GM20000 (cell line): ENCODE data around the gene RNF151.
"Not testable (repeated sequence)": the region's sequence is repeated elsewhere in the genome, so short reads cannot be mapped to it uniquely, and the experiment has no call there.

Source experiments
- DNase-seq: peaks from one replicate; pipeline ENCODE4 v3.0.0; 2012; ENCODE audit warnings: low spot score
- CTCF ChIP-seq: IDR thresholded peaks from 2 replicates; pipeline ENCODE4 v1.5.1; 2012; ENCODE audit warnings: mild to moderate bottlenecking, control low read depth; ENCODE audit errors: extremely low read depth, missing control alignments

Gene RNF151

DNA sequence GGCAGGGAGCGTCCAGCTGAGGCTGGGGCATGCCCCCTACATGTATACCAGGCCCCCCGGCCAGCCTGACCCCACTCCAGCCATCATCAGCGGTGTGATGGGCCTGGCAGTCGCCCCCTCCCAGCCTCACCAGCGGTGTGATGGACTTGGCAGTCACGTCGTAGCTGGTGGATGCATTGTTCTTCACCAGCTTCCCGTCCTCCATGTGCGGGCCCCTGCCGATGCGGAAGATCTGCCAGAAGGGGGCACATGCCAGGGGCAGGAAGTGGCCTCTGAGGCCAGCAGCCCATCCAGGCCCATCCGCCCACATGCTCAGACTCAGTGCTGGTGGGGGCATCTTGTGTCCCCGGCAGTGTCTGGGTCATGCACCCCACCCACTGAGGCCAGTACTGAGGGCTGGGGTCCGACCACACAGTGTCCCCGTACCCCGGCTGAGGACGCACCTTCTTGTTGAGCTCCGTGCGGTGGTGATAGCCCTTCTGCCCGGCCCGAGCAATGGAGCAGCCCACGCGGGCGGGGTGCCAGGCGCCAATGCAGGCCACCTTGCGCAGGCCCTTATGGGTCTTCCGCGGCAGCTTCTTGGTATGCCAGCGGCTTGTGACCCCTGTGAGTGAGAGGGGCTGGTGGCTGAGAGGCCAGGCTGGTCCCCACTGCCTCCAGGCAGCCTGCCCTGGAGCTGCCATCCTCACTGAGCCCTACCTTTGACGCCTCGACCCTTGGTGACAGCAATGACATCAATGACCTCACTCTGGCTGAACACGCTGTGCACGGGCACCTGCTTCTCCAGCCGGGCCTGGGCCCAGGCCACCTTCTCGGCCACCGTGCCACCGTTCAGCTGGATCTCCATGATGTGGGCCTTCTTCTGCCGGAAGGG lies 19.9 kb upstream of the RNF151 start:
- TF ChIP-seq CTCF = no peak
- DNase-seq = no peak

DNA sequence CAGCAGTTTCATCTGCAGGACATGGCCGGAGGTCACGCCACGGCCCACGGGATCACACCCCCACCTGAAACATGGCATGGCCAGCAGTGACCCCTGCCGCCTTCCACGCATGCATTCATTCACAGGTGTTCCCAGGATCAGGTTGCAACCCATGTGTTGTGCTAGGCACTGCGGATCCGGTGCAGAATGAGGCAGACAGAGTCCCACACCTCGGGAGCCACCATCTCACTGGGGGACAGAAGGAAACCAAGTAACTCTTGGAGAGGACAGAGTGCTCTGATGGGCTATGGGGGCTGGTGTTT lies 19.3 kb upstream of the RNF151 start:
- no peak for TF ChIP-seq CTCF

DNA sequence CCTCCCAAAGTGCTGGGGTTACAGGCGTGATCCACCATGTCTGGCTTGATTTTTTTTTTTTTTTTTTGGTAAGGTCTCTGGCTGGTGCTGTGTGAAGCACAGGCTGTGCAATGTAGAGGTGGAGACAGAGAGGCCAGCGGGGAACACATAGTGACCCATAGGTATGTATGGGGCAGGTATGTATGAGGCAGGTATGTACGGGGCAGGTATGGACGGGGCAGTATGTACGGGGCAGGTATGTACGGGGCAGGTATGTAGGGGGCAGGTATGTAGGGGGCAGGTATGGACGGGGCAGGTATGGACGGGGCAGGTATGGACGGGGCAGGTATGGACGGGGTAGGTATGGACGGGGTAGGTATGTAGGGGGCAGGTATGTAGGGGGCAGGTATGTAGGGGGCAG lies 17.1 kb upstream of the RNF151 start:
- no peak for DNase-seq
- no peak for TF ChIP-seq CTCF

More for the DNA sequence above, 19.3 kb upstream of the RNF151 start:
- no peak for DNase-seq

- no peak for TF ChIP-seq CTCF
- no peak for DNase-seq
Observed at GRCh38 chr16:1950047-1950446, 16.6 kb upstream of the RNF151 start.

- DNase-seq = no peak
- no peak for TF ChIP-seq CTCF
Observed at GRCh38 chr16:1950559-1950958, 16.1 kb upstream of the RNF151 start.

GRCh38 chr16:1953734-1954133 lies 12.9 kb upstream of the RNF151 start:
- no peak for DNase-seq
- no peak for TF ChIP-seq CTCF

- not testable (repeated sequence) for DNase-seq
Observed at GRCh38 chr16:1957434-1958142, 9.1 kb upstream of the RNF151 start.

GRCh38 chr16:1958143-1958491 lies 8.5 kb upstream of the RNF151 start:
- DNase-seq = not testable (repeated sequence)
